GM12801 (cell line): ENCODE data around the gene SPTBN1.

ENCODE experiments used
- TF ChIP-seq, protein P1 (sequence below): IDR thresholded peaks from one replicate; pipeline ENCODE4 v1.5.1; 2011; ENCODE audit warnings: control low read depth; ENCODE audit not compliant: insufficient read length; ENCODE audit errors: extremely low read depth

Gene SPTBN1

DNA sequence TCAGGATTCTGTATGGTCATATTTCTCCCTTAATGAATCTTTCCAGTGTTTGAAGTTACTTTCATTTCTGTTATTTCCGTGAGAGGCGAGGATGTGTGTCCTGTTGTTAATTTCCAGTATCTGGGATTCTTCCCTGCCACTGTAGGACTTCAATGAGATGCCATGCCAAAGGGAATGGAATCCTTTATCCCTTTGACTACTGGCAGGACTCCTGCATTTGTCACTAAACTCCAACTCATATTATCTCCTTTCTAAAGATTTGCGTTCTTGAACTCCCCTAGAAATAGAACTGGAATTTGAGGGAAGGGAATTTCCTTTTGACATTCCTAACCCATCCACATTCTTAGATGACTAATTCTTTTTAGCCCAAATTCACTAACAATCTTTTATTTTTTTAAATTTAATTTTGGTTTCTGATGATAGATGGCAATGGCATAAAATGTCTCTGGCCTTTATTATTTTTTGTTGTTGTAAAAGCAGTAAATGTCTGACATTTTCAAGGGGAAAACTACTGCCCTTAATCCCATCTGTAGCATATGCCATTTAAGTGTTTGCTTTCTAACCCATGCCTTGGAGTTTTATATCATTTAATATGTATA lies 179.5 kb downstream of the SPTBN1 start:
- TF ChIP-seq, protein P1, sequence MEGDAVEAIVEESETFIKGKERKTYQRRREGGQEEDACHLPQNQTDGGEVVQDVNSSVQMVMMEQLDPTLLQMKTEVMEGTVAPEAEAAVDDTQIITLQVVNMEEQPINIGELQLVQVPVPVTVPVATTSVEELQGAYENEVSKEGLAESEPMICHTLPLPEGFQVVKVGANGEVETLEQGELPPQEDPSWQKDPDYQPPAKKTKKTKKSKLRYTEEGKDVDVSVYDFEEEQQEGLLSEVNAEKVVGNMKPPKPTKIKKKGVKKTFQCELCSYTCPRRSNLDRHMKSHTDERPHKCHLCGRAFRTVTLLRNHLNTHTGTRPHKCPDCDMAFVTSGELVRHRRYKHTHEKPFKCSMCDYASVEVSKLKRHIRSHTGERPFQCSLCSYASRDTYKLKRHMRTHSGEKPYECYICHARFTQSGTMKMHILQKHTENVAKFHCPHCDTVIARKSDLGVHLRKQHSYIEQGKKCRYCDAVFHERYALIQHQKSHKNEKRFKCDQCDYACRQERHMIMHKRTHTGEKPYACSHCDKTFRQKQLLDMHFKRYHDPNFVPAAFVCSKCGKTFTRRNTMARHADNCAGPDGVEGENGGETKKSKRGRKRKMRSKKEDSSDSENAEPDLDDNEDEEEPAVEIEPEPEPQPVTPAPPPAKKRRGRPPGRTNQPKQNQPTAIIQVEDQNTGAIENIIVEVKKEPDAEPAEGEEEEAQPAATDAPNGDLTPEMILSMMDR = no peak

DNA sequence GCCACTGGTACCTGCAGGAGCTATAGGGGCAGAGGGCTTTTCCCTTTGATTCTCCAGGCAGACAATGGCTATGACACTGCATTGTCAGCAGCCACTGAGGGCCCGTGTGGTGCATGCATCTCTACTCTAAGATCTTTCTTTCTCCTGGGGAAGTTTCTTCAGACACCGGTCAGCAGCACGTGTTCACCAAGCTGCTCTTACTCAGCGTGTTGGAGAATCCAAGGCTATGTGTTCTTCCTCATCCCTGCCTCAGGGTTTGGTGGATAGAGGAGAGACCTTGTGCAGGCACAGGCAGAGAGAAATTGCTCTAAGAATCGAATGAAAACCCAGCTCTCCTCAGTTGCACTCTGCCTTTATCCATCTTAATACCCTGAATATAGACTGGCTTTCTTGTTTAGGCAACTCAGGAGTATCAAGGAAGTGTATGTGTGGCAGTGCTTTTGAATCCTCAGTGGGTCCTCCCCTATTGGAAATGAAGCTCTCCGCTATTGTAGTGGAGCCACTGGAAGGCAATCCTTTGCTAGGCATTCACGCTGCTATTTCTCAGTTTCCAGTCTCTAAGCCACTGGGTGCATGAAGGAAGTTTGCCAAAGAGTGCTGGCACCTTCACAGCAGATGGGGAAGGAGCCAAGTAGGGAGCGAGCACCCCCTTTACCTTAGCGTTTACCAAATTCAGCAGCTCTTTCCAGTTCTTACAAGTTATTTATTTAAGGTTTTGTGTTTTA lies 180.4 kb downstream of the SPTBN1 start:
- TF ChIP-seq, protein P1 = no peak

DNA sequence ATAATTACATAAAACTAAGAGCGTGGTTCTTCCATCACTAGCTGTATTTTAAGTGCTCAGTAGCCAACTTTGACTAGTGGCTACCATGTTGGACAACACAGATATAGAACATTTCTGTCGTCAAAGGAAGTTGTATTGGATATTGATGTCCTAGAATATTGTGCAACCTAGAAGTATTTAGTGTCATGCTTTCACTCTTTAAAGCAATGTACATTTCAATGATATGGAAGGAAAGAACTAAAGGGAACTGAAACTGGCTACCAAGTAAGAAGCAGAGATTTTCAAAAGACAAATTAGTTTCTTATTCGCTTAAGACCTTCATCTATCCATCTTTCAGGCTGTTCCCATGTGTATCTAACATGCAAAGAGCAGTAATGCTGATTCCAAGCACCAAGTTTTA lies 182.0 kb downstream of the SPTBN1 start:
- TF ChIP-seq, protein P1 = no peak

DNA sequence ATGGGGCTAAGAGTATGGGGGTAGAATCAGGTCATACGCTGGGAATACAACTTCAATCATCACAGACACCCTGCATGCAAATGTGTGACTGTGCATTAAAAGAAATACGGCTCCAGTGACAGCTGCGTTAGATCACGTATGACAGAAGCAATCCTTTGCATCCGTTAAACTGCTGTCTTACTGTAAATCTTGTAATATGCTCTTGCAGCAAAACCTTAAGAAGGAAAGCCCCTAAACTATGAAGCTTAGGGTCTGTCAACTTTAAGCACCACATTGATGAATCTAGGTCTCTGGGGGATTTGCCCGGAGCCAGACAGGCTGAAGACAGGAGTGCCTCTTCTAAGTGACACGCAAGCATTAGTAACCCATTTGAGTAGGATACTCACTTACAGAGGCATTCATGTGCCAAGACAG lies 182.7 kb downstream of the SPTBN1 start:
- TF ChIP-seq, protein P1 = no peak

DNA sequence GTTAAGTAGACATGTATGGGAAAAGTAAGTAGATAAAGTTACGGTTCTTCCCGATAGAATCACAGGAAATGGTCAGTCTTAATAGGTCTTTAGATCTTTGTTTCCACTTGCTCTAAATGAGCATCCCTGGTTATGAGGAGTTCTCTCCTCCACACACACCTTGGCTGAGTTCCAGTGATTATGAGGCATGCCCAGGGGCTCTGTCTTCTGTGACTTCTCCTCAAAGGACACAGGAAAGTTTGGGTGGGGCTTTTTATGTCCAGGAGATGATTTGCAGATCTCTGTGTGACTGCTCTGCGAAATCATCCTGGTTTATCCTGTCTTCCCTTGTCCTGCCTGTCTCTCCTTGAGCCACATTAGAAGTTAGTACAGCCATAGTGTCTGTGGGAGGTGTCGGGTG lies 183.5 kb downstream of the SPTBN1 start:
- TF ChIP-seq, protein P1 = no peak

DNA sequence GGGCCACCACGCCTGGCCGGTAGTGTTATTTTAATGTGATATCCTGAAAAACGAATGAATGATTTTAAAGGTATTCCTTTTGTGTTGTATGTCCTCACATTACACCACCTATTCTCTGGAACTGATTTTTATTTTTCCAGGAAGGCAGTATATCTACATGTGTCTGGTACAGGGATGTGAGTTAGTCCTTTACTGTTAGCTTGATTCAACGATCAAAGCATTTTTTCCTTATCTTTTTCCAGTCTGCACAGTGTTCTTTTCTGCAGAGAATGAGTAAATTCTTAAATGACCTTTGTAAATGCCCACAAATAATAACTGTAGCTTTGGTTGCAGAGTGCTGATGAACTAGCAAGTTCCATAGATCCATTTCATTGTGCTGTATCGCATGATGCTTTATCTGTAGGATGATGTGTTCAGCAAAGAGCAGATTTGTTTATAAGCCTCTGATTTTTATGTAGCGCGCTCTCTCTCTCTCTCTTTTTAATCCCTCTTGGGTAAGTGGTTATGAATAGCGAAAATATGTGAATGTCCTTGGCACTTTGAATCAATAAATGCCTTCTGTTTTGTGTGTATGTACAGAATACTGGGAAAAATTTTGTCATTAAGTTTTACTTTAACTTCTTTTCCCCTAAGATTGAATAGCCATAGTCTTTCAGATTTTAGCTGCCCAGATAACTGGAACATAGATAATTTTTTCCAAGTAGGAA lies 184.9 kb downstream of the SPTBN1 start:
- TF ChIP-seq, protein P1 = no peak

DNA sequence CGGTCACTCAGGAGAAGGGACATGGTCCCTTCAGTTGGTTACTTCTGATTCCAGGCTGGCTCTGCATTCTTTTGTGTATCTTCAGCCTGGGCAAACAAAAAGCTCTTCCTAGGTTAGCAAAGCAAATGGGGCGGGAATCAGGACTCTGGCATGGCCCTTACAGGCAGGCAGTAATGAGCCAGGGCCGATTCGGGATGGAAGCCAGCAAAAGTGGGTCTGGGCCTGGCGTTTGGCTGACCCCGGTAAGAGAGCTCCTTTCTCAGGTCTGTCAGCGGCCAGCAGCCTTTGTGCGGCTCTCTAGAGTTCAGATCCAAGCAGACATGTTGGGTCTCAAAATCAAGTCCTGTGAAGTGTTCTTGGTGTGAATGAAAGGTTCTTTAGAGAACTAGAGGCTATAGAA lies 185.9 kb downstream of the SPTBN1 start:
- TF ChIP-seq, protein P1 = no peak
